ENCODE data around the gene AMER2. TPM values are rescaled to one million over a fixed set of nuclear protein-coding genes. Genes with fewer than 3 reads are reported as not detected.

AMER2 gene
- polyA plus RNA-seq, 1 experiment, result not detected

DNA sequence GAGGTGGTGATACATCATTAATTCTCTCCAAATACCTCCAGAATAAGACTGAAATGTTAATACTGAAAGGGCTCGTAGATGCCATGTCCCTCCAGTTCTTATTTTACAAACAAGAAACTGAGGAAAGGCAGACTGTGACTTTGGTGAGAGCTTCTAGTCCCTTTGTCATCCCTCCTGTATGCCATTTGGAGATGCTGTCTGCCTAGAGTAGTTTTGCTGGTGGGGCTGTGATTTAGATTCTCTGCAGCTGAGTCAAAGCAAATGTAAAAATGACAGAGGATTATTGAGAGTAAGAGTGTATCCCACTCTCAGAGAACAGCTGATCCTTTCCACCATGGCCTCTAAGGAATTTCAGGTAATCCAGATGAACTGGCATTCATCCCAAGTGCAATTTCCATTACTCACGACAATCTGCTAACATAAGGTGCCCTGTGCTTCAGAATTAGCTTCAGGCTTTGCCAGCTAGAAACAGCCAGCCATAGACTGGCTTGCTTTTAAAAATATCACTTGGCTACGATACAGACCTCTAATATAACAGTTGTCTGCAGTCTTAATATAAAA, 59.3 kb downstream of the AMER2 start:
- TF ChIP-seq, protein P1, sequence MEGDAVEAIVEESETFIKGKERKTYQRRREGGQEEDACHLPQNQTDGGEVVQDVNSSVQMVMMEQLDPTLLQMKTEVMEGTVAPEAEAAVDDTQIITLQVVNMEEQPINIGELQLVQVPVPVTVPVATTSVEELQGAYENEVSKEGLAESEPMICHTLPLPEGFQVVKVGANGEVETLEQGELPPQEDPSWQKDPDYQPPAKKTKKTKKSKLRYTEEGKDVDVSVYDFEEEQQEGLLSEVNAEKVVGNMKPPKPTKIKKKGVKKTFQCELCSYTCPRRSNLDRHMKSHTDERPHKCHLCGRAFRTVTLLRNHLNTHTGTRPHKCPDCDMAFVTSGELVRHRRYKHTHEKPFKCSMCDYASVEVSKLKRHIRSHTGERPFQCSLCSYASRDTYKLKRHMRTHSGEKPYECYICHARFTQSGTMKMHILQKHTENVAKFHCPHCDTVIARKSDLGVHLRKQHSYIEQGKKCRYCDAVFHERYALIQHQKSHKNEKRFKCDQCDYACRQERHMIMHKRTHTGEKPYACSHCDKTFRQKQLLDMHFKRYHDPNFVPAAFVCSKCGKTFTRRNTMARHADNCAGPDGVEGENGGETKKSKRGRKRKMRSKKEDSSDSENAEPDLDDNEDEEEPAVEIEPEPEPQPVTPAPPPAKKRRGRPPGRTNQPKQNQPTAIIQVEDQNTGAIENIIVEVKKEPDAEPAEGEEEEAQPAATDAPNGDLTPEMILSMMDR (IDR thresholded peaks at IDR 0.05; ENCODE audit: low read depth, low read length), result no peak
- Histone ChIP-seq H3K27ac (ENCODE audit: low read depth, low read length) (no peak overlapping the region), H3K4me3 (ENCODE audit: low read depth, low read length) (no peak overlapping the region), H3K27me3 (ENCODE audit: control insufficient read depth, insufficient read depth, low read length) (peaks cover 4% of the 10 kb centered on the region), H3K9me3 (ENCODE audit: control insufficient read depth, insufficient read depth, low read length) (no peaks in the 10 kb centered on the region)
- ChIA-PET CTCF (interaction anchor here (0.6 to 3.6 kb wide), 11 partner anchors 9 to 534 kb away, joined by 3 to 21 read pairs (median 6); partner anchors contain the start of gene PABPC3), POLR2A (no interaction called here)
- DNase-seq (ENCODE audit: low read depth, low spot score), result no peak

Small RNAs within 50 kb of the gene (small RNA-seq; reads per million reads assigned to genes)
- not detected for gene AL359757.1 (ENCODE audit: insufficient read length, low read depth)
- gene AL359757.2 (ENCODE audit: insufficient read length, low read depth), result not detected

Other genes with a start within 250 kb of the AMER2 start
- gene PABPC3, start 76.2 kb downstream of the AMER2 start, polyA plus RNA-seq (2011; rRNA removed), result 0.36 and 0.50 TPM in 2 replicates
- gene MTMR6, start 115.2 kb upstream of the AMER2 start, polyA plus RNA-seq (2011; rRNA removed), result 16.8 and 25.7 TPM in 2 replicates
- 33.1 and 46.2 TPM in 2 replicates for gene NUP58, start 129.3 kb upstream of the AMER2 start, polyA plus RNA-seq (2011; rRNA removed)
- gene ATP8A2, start 199.7 kb upstream of the AMER2 start, polyA plus RNA-seq (2011; rRNA removed), result 0.19 and 0.20 TPM in 2 replicates